Stimulated activated CD4-positive, alpha-beta T cell treated with anti-CD3 and anti-CD28 coated beads, Interleukin-4, amount 100 ng/mL, for 1 hour (primary cell): ENCODE measurements around the gene BTBD2.
"Not testable (repeated sequence)": the region's sequence is repeated elsewhere in the genome, so short reads cannot be mapped to it uniquely, and the experiment has no call there.

Experiments
- DNase-seq: peaks from one replicate; pipeline ENCODE4 v3.0.0-alpha.2; 2020

BTBD2 gene

GRCh38 chr19:2039089-2039958 lies 23.8 kb upstream of the BTBD2 start:
- DNase-seq = no peak

- no peak for DNase-seq
Measured at GRCh38 chr19:2038284-2039088, 23.0 kb upstream of the BTBD2 start.

DNA sequence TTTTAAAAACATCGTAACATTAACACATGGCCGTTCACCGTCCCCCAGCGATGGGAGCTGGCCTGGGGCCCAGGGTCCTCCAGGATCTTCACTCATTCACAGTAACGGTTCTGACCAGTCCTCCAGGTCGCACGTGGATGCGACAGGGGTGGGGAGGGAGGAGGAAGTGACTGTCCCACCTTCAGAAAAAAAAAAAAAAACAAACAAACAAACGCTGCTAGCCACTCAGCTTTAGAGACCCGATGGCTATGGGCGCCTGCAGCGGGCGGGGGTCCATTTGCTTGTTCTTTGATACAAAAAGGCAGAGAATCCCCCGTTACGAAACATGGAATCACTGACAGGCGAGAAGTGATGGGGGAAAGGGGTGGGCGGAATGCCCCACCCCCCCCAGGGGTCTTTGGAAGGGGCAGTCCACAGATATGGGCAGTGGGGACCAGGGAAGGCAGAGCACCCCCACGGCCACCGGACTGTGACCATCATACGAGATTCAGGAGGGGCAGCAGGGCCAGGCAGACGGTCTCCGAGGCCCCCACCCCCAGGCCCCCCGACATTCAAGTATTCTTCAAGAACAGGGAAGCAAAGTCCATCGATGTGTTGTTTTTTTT lies 22.2 kb upstream of the BTBD2 start:
- no peak for DNase-seq

DNA sequence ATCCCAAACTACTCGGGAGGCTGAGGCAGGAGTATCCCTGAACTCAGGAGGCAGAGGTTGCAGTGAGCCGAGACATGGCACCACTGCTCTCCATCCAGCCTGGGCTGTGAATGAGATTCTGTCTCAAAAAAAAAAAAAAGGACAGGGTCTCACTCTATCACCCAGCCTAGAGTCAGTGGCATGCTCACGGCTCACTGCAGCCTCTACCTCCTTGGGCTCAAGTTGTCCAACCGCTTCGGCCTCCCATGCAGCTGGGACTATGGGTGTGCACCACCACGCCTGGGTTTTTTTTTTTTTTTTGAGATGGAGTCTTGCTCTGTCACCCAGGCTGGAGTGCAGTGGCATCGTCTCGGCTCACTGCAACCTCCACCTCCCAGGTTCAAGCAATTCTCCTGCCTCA lies 20.9 kb upstream of the BTBD2 start:
- DNase-seq = no peak

GRCh38 chr19:2035590-2035991 lies 20.1 kb upstream of the BTBD2 start:
- DNase-seq = no peak

GRCh38 chr19:2034729-2035589 lies 19.4 kb upstream of the BTBD2 start:
- DNase-seq = peak; percentile 70

DNA sequence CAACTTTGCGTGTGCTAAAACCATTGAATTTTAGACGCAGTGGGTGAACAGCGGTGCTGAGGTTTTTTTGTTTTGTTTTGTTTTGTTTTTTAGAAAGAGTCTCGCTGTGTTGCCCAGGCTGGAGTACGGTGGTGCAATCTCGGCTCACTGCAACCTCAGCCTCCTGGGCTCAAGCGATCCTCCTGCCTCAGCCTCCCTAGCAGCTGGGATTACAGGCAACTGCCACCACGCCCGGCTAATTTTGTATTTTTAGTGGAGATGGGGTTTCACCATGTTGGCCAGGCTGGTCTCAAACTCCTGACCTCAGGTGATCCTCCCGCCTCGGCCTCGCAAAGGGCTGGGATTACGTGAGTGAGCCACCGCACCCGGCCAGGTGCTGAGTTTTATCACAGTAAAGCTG lies 18.7 kb upstream of the BTBD2 start:
- DNase-seq = not testable (repeated sequence)

DNA sequence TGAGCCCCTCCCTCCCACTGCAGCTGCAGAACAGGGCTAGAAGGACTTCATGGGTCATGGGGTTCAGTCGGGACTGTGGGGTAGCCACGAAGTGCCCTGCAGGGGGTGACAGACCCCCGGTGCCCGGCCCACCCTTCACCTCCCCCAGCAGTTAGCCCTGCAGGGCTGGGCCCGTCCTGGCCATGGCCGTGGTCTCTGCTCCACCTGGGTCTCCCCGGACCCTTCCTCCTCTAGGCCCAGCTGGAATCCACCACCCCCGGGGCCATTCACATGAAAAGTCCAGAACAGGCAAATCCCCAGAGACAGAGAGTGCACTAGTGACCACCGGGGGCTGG lies 18.3 kb upstream of the BTBD2 start:
- no peak for DNase-seq

DNA sequence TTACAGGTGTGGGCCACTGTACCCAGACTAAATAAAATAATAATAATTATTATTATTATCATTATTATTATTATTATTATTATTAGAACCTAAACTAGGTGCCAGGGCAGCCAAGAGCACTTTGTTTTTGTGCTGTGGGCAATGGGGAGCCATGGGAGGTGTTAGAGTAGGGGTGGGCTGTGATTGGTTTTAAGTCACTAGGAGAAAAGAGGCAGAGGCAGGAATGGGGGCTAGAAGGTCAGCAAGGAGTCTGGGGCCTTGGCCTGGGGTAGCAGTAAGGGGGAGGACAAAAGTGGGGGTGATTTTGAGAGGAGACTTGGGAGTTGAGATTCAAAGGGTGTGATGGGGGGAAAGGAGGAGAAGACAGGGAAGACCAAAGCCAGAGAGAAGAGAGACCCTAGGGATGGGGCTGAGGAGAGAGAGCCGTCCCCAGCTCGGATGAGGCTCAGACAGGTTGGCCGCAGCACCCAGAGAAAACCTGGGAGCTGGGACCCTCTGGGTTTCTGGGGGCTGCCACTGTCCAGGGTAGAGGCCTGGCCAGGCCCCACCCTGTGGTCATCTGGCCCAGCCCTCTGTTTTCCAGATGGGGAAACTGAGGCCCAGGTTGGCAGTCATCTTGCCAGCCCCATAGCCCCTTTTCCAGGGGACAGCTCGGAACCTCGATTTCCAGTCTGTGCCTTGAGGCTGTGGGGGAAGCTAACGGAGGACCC lies 17.8 kb upstream of the BTBD2 start:
- no peak for DNase-seq

DNA sequence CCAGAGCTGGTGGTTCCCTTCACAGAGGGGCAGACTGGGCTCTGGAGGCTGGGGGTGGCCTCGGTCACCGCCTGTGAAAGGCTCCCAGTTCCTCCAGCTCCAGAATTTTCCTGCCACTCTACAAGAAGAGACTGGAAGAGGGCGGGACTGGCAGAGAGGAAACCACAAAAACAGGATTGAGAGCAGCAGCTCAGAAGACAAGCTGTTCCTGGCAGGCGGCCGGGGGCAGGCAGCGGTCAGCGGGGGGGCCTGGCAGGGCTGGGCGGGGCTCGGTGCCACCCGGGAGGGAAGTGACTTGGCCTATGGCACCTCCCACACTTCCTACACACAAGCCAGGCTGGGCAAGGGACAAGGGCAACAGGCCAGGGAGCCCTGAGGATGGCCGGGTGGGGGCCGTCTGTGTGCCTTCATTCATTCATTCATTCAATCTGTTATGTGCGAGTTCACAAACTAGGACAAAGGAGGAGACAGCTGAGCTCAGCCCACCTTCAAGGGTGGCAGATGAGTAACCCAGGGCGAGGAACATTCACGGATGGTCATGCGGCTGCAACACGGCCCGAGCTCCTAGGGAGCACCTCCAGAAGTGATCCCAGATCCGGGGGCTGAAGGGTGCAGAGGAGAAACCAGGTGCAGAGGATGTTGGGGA lies 16.9 kb upstream of the BTBD2 start:
- no peak for DNase-seq

- no peak for DNase-seq
Measured at GRCh38 chr19:2027361-2027760, 11.8 kb upstream of the BTBD2 start.

DNA sequence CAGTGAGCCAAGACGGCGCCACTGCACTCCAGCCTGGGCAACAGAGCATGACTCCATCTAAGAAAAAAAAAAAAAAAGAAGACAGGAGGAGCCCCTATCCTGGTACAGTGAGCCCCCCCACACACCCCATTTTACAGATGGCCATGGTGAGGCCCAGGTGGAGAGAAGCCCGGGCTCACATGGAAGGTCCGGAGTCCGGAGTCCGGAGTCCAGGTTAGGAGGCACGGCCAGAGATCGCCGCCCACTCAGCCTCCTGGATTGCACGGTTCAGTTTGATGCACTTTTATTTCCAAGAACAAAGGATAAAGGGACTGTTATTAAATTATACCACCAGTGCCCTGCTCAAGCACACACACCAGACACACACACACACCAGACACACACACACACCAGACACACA lies 11.3 kb upstream of the BTBD2 start:
- no peak for DNase-seq

DNA sequence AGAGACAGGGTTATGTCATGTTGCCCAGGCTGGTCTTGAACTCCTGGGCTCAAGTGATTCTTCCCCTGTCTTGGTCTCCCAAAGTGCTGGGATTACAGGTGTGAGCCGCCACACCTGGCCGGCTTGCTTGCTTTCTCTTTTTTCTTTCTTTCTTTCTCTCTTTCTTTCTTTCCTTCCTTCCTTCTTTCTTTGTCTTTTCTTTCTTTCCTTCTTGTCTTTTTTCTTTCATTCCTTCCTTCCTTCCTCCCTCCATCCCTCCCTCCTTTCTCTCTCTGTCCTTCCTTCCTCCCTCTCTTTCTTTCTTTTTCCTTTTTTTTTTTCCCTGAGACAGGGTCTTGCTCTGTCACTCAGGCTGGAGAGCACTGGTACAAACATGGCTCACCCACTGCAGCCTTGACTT lies 6.8 kb upstream of the BTBD2 start:
- DNase-seq = no peak

GRCh38 chr19:2021453-2022140 lies 6.1 kb upstream of the BTBD2 start:
- DNase-seq = no peak

DNA sequence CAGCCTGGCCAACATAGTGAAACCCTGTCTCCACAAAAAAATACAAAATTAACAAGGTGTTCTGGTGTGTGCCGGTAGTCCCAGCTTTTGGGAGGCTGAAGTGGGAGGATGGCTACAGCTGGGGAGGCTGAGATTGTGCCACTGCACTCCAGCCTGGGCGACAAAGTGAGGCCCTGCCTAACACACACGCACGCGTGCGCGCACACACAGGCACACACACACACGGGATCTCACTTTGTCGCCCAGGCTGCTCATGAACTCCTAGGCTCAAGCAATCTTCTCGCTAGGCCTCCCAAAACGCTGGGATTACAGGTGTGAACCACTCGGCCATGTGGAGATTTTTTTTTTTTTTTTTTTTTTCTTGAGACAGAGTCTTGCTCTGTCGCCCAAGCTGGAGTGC lies 3.2 kb upstream of the BTBD2 start:
- DNase-seq = no peak

GRCh38 chr19:2016041-2016807 lies 710 bp upstream of the BTBD2 start:
- DNase-seq = peak; percentile 36

- DNase-seq = peak; percentile 27
Measured at GRCh38 chr19:2014731-2015607, 545 bp downstream of the BTBD2 start.

GRCh38 chr19:2014131-2014571 lies 1.4 kb downstream of the BTBD2 start:
- DNase-seq = no peak

GRCh38 chr19:2013683-2013961 lies 1.9 kb downstream of the BTBD2 start:
- DNase-seq = no peak
